Inflammatory macrophage (primary cell): ENCODE data around the gene KRR1.

ENCODE experiments used
- DNase-seq, 2 donors: peaks; one replicate each; pipeline ENCODE4 v3.0.0-alpha.2; 2020 to 2022
- total RNA-seq, 18 experiments: gene quantifications; one replicate each; lab custom pipeline; 2026; ENCODE audit warnings: mixed read lengths in 6 of 18, inconsistent platforms in 2 of 18; lab: John Stamatoyannopoulos, UW

KRR1 gene
- 26.1 to 74.0 (median 45.4) reads per million in 18 experiments for total RNA-seq

DNA sequence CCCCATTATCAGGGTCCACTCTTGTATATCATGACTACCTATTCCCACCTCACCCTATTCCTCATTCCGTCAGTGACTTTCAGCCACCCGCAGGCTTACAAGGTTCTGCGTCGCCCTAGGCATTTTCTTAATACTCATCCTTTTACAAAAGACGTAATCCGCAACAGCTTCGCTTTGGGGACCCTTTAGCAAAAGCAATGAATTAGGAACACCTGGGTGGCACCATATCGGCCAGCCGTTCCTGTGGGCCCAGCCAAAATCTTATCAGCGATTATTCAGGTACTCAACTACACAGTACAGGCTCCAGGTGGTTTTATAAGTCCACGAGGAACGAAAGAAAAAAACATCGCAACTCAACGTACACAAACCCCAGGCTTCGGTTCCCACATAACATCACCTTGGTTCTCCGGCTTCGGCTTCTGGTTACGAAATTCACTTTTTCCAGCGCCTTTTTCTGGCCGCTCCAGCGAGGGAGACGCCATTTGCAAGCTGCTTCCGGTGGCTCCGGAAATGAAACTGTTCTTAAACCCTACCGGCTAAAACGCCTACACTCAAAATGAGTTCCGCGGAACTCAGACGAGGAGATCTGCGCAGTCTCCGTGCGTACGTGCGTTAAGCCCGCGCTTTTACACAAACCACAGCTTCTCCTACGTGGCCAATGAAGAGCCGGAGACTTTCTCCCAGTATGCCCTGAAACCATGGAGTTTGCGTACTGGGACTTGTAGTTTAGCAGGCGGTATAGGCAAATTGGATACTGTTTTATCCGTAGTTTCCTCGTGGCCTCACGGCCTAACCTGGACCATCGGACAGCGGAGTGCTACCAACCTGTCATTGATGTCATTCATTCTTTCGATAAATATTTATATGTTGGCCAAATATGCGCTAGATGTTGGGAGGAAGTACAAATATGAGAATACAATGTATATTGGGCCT is at the start of gene KRR1:
Gene KRR1 (minus strand): TSS at position 494 of the 933 bp plus-strand sequence. CDS start 12 bp downstream, at position 482.
- peak; percentile 99 for DNase-seq

DNA sequence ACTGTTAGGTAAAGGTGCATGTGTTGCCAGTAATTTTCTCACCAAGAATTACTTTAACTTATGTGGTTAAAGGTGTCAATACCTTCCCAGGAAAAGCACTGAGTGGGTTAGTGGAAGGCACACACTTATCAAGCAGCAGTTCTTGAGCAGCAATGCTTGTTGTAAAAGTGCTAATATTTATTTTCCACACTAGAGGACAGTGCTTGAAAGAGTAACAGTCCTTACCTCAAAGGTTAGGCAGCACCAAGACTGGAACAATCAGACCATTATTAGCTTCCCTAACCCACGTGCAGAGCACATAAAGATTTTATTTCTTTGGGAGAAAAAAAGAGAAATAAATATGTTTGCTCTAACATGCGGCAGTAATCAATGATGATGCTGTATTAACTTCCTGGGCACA is 48.8 kb upstream of the KRR1 start:
- DNase-seq = no peak

GRCh38 chr12:75558287-75558686 is 46.9 kb upstream of the KRR1 start:
- DNase-seq = no peak

GRCh38 chr12:75556311-75556899 is 45.0 kb upstream of the KRR1 start:
- no peak for DNase-seq

GRCh38 chr12:75554556-75554880 is 43.1 kb upstream of the KRR1 start:
- no peak for DNase-seq

DNA sequence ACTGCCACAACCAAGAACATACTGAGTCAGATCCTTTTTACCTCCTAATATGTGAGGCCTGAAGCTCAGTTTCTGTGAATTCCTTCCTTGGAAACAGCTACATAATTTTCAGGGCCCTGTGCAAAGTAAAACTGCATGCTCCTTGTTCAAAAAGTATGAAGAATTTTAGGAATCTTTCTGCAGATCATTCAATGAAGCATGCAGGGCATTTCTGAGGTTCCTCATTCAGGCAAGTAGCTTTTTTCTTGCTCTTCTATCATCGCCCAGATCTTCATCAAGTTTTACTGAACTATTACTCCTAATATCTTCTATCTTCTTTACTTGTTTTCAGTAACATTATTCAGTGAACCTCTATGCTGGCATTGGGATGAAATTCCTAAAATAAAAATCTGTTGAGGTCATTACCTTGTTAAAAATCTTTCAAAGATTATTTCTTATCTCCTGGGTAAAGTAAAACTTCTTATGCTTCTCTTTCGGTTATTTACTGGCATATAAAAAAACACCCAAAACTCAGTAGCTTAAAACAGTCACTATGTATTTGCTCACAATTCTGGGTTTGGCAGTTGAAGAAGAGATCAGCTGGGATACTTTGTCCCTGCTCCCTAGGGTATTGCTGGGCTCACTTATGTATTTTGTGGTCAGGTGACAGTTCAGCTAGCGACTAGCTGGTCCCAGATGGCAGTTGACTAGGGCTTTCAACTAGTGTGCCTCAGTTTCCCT is 42.6 kb upstream of the KRR1 start:
- no peak for DNase-seq

DNA sequence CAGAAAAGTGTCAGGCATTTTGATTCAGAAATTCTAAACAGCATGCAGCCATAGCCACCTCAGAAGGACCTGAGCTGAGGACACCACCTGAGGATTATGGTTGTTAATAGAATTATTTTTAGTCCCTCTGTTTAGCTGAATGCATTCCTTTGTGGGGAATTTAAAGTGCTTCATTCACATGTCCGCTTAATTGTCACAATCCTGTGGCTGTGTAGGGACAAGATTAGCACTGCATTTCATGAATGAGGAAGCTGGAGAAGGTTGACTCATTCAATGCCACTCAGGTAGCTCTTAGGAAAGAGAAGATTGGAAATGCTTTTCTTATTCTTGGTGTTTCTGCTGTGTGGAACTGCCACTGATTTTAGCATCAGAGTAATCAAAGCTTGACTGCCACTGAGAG is 42.0 kb upstream of the KRR1 start:
- DNase-seq = peak in 1 of 2 donors; percentile 14

DNA sequence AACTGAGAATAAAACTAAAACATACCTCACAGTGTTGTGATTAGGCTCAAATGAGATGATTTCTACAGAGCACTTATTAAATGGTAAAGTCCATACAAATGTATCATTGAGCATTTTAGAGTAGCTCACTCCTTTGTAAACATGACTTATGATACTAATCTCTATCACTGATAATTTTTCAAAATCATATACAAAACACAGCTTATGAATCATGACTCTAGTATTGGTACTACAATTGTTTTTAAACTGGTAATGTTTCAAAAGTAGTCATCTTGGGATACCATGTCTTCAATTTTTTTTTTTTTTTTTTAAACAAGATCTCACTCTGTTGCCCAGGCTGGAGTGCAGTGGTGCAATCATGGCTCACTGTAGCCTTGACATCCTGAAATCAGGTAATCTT is 40.1 kb upstream of the KRR1 start:
- DNase-seq = no peak

DNA sequence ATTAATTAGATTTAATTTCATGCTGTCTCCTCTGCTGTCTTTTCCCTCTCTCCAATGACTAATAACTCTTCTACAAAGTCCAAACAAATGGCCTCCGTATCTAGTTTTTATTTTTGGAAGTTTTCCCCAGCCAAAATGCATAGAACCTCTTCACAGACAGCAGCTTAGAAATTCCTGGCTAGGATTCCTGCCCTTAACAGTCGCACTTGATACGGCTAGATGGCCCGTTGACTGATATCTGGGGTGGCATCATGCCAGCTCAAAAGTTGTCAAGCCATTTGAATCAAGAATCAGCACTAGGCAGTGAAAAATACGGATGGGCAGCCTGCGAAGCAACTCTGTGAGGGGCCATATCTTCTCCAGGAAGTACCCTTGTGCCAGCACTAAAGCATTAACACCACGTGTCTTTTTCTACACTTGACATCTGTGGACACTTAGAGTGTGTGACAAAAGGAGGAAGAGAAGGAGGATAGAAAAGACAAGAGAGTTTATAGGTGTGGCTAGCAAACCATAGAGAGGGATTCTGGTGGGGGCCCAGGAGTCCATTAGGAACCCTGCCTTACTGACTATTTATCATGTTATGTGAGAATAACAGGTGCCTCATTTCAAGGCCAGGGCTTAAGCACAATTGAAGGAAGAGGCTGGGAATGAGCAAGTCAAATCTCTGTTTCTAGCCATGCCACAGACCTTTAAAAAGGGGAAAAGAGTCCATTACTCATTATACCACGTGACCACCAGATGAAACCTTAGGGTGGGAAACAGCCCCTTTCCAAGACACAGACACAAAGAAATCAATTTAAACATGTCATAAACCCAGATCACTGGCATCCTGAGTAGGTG is 39.2 kb upstream of the KRR1 start:
- no peak for DNase-seq

DNA sequence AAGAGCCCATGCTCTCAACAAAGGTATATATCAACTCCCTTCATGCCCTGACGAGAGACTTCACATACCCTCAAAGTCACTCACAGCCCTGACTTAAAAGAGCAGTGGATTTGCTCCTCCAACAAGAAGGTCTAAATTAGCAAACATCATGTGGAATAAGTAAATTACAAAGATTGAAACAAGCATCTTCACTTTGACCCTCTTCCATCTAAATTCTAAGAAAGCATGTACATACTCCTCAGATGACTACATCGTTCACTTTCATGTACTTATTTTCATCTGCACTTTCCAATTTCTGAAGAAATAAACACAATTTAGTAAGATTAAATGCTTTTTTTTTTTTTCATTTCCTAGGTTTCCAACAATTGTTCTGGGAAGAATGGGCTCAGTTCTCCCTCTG is 38.6 kb upstream of the KRR1 start:
- DNase-seq = no peak

DNA sequence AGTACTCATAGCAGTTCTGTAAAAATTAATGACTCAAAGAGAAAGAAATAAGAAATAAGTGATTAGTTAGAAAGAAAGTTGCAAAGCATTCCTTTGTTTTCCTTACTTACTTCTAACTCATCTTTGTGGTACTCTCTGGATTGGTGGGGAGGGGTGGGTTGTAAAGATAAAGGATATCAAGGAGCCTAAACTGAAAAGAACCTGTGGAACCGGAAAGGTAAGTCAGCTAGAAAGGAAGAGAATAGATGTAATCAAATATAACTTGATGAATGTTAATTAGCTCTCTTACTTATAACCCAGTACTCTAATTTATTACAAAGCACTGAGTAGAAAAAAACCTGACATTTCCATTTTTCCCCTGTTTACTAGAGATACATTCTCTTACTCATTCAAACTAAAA is 37.5 kb upstream of the KRR1 start:
- DNase-seq = no peak

GRCh38 chr12:75545636-75546035 is 34.2 kb upstream of the KRR1 start:
- no peak for DNase-seq

DNA sequence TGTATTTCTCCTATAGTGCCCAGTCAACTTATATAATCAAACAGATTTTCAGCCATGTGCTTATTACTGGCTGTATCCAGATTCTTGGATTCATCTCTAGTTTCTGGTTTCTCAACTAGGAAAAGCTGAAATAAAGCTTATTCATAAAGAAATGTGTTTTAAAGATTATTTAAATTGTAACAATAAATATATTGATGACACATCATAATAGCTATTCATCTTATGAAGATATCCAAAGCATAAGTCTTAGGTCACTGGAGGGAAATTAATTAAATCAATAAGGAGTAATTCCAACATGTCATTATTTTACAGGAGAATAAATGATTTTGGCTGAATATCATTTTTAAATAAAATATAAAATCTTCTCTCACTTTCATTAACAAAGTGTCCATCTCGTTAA is 32.1 kb upstream of the KRR1 start:
- no peak for DNase-seq

DNA sequence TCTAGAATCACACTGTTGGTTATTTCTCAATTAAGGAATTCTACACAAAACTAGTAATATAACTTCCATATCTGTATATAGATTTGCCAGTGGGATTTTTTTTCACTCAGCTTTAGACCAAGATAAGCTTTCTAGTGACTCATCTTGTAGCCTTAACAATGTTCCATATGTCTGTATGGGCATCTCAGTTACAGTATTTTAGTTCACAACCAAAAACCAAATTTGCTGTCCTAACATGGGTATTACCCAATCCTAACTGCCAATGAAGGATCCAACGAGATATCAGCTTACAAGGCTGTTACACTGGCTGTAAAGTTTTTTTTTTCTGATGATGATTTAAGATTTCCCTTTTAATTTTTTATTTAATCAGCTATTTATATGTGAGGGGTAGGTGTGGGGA is 31.5 kb upstream of the KRR1 start:
- DNase-seq = no peak

DNA sequence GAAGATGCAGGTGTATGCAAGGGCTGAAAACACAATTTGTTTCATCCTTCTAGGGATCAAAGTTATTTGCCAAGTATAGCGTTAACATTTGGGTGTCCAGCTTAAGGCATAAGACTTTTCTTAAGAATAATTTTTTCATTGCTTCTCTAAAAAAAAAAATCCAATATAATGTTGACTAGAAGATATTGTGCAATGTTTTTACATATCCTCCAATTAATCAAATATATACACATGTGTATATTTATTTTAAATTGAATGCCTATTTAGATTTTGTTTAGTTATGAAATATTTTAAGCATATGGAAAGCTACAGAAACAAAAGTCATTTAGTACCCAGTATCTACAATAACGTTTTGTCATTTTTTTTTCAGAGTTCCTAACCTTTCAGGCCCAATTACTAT is 28.5 kb upstream of the KRR1 start:
- DNase-seq = no peak

DNA sequence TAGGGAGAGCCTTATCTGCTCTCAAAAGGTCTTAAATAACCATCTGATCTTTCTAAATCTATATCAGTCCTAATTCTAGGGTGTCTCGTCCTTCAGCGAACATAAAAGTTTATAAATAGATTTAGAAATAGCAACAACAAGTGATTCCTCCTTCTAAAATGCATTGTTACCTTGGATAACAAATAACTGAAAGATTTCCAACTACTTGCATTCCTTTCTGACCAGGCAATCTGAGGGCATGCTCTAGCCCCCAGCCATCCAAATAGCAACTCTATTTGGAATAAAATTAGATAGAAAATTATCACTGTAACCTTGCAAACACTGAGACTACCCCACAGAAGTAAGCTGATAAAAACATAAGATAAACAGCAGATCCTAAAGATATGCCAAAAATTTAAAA is 21.8 kb upstream of the KRR1 start:
- no peak for DNase-seq

- DNase-seq = no peak
Measured at GRCh38 chr12:75529826-75530225, 18.4 kb upstream of the KRR1 start.

DNA sequence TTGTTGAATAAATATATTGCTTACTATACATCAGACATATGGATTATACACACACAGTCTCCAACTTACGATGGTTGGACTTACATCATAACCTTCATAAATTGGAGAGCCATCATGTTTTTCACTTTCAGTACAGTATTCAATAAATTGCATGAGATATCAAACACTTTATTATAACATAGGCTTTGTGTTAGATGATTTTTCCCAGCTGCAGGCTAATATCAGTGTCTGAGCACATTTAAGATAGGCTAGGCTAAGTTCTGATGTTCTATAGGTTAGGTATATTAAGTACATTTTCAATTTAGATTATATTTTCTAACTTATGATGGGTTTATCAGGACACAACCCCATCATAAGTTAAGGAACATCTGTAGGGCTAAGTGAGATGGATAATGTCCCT is 17.9 kb upstream of the KRR1 start:
- DNase-seq = no peak

DNA sequence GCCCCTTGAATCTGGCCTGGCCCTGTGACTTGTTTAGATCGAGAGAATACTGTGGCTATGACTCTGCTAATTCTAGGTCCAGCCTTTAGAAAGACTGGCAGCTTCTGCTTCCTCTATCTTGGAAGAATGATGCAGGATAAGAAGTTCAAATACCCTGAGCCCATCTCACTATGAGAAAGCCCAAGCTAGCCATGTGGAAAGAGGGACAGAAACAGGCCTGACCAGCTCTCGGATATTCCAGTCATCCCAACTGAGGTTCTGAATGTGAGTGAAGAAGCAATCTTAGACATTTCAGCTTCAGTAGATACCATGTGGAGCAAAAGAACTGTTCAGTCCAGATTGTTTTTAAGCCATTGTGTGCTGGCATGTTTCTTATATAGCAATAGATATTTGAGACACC is 17.3 kb upstream of the KRR1 start:
- peak in 1 of 2 donors; percentile 10 for DNase-seq

DNA sequence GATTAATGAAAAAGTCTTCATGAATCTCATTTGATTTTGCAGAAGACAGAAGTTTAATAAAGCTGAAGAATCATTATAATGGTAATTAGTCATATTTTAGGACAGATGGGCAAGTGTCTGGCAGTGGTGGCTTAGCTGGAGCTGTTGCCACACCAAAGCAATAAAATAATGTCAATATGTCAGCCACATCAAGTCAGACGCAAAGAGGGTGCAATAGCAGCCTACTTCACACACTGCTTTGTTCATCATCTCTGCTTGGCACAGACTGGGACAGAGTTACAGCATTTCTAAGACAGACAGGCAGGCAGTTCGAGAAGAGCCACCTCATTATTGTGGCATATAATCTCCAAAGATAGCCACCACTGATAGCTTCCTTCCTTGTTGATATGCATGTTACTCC is 16.9 kb upstream of the KRR1 start:
- DNase-seq = peak in 1 of 2 donors; percentile 21

DNA sequence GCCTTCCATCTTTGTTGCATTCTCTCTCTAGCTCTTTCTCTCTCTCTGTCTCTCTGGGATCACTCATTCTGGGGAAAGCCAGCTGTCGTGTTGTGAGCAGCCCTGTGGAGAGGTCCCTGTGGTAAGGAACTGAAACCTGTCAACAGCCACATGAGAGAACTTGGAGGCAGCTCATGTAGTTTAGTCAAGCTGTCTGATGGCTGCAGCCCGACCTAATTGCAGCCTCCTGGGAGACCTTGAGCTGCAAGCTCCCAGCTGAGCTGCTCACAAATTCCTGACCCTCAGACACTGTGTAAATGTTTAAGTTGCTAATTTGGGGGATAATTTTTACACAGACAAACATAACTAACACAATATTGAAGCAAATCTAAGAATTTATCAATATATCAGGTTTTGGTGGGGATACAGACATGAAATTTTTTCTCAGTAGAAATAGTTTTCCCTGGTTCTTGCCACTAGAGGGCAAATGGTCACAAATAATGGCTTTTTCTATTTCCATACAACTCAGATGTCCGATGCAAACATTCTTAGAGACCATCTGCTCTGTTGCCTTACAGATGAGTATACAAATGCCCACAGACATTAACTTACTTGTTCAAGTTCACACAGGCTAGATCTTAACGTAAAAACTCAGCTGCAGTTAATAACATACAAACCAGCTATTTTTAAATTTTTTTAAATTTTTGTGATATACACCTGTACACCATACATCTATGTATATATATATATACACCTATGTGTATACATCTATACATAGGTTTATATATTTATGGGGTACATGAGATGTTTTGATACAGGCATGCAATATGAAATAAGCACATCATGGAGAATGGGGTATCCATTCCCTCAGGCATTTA is 15.5 kb upstream of the KRR1 start:
- DNase-seq = peak; percentile 47 to 61

GRCh38 chr12:75525263-75525662 is 13.9 kb upstream of the KRR1 start:
- DNase-seq = no peak
